ENCODE results near the gene AGTRAP.

Gene AGTRAP

DNA sequence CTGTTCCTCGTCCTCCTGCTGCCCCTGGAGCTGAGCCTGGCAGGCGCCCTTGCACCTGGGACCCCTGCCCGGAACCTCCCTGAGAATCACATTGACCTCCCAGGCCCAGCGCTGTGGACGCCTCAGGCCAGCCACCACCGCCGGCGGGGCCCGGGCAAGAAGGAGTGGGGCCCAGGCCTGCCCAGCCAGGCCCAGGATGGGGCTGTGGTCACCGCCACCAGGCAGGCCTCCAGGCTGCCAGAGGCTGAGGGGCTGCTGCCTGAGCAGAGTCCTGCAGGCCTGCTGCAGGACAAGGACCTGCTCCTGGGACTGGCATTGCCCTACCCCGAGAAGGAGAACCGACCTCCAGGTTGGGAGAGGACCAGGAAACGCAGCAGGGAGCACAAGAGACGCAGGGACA is 29.6 kb upstream of the AGTRAP start:
- in situ Hi-C loops (cut with MboI; ENCODE audit: low pct_unique_long_range_greater_than_20kb, low sequenced_read_pairs, unreplicated experiment): no loop called here
- no peak for DNase-seq (ENCODE audit: low spot score)
- TF ChIP-seq, protein P1, sequence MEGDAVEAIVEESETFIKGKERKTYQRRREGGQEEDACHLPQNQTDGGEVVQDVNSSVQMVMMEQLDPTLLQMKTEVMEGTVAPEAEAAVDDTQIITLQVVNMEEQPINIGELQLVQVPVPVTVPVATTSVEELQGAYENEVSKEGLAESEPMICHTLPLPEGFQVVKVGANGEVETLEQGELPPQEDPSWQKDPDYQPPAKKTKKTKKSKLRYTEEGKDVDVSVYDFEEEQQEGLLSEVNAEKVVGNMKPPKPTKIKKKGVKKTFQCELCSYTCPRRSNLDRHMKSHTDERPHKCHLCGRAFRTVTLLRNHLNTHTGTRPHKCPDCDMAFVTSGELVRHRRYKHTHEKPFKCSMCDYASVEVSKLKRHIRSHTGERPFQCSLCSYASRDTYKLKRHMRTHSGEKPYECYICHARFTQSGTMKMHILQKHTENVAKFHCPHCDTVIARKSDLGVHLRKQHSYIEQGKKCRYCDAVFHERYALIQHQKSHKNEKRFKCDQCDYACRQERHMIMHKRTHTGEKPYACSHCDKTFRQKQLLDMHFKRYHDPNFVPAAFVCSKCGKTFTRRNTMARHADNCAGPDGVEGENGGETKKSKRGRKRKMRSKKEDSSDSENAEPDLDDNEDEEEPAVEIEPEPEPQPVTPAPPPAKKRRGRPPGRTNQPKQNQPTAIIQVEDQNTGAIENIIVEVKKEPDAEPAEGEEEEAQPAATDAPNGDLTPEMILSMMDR (IDR thresholded peaks at IDR 0.05; ENCODE audit: extremely low read depth, insufficient read depth, missing control alignments): no peak

DNA sequence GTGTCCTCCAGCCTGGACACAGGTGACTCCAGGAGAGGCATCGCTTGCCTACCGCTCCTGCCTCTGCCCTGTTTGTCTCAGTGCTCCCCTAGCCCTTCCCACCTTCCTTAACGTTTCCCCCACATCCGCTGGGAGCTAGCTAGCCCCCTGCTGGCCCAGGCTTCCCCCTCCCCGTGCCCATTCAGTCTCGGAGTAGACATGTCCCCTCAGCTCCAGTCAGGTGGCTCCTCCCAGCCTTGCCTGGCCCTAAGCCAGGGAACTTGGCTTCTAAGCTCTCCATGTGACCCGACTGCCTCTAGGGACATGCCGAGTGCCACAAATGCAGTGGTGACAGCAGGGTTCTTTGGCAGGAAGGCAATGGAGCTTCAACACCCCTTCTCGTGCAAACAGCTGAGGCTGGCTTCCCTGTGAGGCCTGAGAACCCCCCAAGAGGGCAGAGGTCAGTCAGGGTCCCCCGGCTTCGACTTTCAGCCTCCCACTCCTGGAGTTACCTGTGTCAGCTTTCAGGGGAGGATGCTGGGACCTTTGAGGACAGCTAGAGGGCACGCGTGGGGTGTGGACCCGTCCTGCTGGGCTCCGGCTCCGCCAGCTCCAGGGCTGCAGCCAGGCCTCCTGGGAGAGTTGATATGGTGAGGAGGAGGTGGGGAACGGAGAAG is 28.2 kb upstream of the AGTRAP start:
- in situ Hi-C loops (cut with MboI; ENCODE audit: low pct_unique_long_range_greater_than_20kb, low sequenced_read_pairs, unreplicated experiment): no loop called here
- no peak for DNase-seq (ENCODE audit: low spot score)
- TF ChIP-seq, protein P1 (IDR thresholded peaks at IDR 0.05; ENCODE audit: extremely low read depth, insufficient read depth, missing control alignments): no peak

DNA sequence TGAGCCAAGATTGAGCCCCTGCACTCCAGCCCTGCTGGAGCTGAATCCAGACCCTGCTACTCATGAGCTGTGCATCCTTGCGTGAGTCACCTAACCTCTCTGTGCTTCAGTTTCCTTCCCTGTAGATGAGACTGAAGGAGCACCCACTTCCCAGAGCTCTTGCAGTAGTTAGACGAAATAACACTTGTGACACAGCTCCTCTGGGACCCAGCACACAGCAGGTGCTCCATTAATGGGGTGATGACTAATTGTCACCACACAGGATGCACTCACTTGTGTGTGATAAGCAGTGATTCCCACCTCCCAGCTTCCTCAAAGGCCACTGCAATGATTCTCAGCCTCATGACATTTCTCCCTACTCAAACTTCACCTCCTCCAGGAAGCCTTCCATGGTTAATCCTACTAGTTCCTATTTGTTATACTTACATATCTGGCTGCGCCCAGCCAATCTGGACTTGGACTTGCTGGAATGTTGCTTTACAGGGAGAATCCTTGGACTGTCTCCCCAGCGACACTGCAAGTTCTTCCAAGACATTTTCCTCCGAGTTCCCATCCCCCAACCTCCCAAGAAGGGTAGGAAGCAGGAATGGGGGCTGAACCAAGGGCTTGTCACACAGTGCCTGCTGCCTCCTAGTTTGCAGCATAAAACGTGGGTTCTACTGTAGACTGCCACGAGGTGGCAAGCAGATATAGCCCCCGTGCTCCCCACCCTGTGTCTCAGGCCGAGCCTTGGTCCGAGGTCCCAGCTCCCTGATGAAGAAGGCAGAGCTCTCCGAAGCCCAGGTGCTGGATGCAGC is 27.2 kb upstream of the AGTRAP start:
- TF ChIP-seq, protein P1 (IDR thresholded peaks at IDR 0.05; ENCODE audit: extremely low read depth, insufficient read depth, missing control alignments): no peak
- no peak for DNase-seq (ENCODE audit: low spot score)
- in situ Hi-C loops (cut with MboI; ENCODE audit: low pct_unique_long_range_greater_than_20kb, low sequenced_read_pairs, unreplicated experiment): no loop called here

DNA sequence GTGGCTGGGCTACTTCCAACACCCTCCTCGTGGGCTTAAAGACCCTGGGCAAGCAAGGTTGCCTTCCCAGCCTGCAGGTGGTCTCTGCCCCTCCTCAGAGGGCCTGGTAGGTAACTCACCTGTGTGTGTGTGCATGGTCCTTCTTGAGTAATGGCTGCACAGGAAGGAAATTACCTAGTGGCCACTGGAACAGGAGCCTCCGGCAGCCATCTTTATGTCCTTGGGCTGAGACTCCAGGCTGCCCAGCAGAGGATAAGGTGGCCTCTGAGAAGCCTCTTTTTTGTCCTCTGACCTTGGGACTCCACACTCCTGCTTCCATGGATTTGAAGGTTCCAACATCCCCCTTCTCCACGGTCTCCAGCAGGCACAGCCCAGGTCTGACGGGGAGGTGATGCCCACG is 24.4 kb upstream of the AGTRAP start:
- TF ChIP-seq, protein P1 (IDR thresholded peaks at IDR 0.05; ENCODE audit: extremely low read depth, insufficient read depth, missing control alignments): no peak
- in situ Hi-C loops (cut with MboI; ENCODE audit: low pct_unique_long_range_greater_than_20kb, low sequenced_read_pairs, unreplicated experiment): loop anchor here (10.0 kb wide), 1 partner anchor 47 kb away; the partner anchor contains the start of gene FBXO6
- DNase-seq (ENCODE audit: low spot score): no peak

DNA sequence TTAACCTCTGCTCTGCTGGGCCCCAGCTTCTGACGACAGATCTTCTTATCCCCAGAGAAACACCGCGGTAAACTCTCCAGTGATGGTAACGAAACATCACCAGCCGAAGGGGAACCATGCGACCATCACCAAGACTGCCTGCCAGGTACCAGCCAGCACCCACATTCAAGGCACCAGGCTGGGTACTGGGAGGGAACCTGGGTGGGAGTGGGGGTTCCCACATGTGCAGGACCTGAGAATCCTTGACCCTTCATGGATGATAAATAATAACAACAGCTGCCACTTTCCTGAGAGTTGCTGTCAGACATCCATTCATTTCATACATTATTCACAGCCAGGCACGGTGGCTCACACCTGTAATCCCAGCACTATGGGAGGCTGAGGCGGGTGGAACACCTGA is 23.7 kb upstream of the AGTRAP start:
- DNase-seq (ENCODE audit: low spot score): no peak
- TF ChIP-seq, protein P1 (IDR thresholded peaks at IDR 0.05; ENCODE audit: extremely low read depth, insufficient read depth, missing control alignments): no peak
- in situ Hi-C loops (cut with MboI; ENCODE audit: low pct_unique_long_range_greater_than_20kb, low sequenced_read_pairs, unreplicated experiment): loop anchor here (10.0 kb wide), 1 partner anchor 47 kb away; the partner anchor contains the start of gene FBXO6

DNA sequence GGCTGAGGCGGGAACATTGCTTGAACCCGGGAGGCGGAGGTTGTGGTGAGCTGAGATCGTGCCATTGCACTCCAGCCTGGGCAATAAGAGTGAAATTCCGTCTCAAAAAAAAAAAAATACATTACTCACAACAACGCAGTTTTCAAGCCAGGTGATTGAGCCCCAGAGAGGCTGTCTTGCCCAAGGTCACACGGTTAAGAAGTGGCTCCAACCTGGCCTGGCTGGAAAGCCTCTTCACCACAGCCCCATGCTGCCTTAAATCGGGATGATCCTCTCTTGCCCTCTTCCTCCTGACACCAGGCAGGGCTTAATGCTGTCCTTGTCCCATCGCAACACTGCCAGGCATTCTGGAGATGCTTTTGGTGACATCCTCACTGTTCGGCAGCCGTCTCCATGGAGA is 22.8 kb upstream of the AGTRAP start:
- DNase-seq (ENCODE audit: low spot score): no peak
- in situ Hi-C loops (cut with MboI; ENCODE audit: low pct_unique_long_range_greater_than_20kb, low sequenced_read_pairs, unreplicated experiment): loop anchor here (10.0 kb wide), 1 partner anchor 48 kb away; the partner anchor contains the start of gene FBXO6
- TF ChIP-seq, protein P1 (IDR thresholded peaks at IDR 0.05; ENCODE audit: extremely low read depth, insufficient read depth, missing control alignments): no peak

Measured in GM13977 (cell line).